CD4-positive, alpha-beta T cell (primary cell): ENCODE measurements around the gene TBL1X. TPM values are rescaled to one million over a fixed set of nuclear protein-coding genes. Genes with fewer than 3 reads are reported as not detected.
A peak's percentile ranks its signal among the peaks of the same experiment; 100 is the strongest.

Source experiments
- ATAC-seq: fragments of 200-7000 bp; cut with Tn5 transposase; one replicate; pipeline ENCODE4 v1.10.0; 2022; ENCODE audit warnings: mild to moderate bottlenecking; ENCODE audit not compliant: poor library complexity
- CTCF ChIA-PET: fragments of 350-600 bp; sonication (Branson Sonifier 250); formaldehyde crosslinking; loops from one replicate; lab custom pipeline; 2021; ENCODE audit warnings: antibody characterized with exemption, inconsistent platforms; lab: Charles Lee
- POLR2A ChIA-PET: fragments of 350-600 bp; sonication (Branson Sonifier 250); formaldehyde crosslinking; loops from one replicate; lab custom pipeline; 2021; ENCODE audit warnings: antibody characterized with exemption, inconsistent platforms; lab: Charles Lee
- DNase-seq, 14 experiments: peaks; one replicate each; pipeline ENCODE4 v3.0.0-alpha.2; 2013 to 2020; ENCODE audit warnings: mixed read lengths in 2 of 14
- H3K27ac ChIP-seq, 2 donors: one replicate each; pipeline versions ENCODE4 v1.5.1 to v1.7.0; 2013; ENCODE audit warnings: low read length in 2 of 2, low read depth in 1 of 2, mild to moderate bottlenecking in 1 of 2
- H3K27me3 ChIP-seq, 2 experiments: 1 replicate in 1 of 2; 2 replicates in 1 of 2; pipeline versions ENCODE4 v1.6.1 to v1.7.0; 2013; ENCODE audit warnings: low read length in 2 of 2, control low read depth in 1 of 2, mild to moderate bottlenecking in 1 of 2, moderate library complexity in 1 of 2; ENCODE audit not compliant: insufficient read depth in 2 of 2, control insufficient read depth in 1 of 2
- H3K36me3 ChIP-seq: one replicate; pipeline ENCODE4 v1.6.1; 2013; ENCODE audit warnings: low read length, control low read depth; ENCODE audit not compliant: insufficient read depth
- H3K4me1 ChIP-seq: one replicate; pipeline ENCODE4 v1.6.1; 2013; ENCODE audit warnings: low read length, control low read depth; ENCODE audit not compliant: insufficient read depth
- H3K4me3 ChIP-seq: one replicate; pipeline ENCODE4 v1.5.1; 2013; ENCODE audit warnings: mild to moderate bottlenecking, low read length, moderate library complexity
- H3K9me3 ChIP-seq, 2 experiments: 1 replicate in 1 of 2; 2 replicates in 1 of 2; pipeline versions ENCODE4 v1.6.1 to v1.7.0; 2013; ENCODE audit warnings: low read length in 2 of 2, mild to moderate bottlenecking in 2 of 2, control low read depth in 1 of 2, moderate library complexity in 1 of 2; ENCODE audit not compliant: control insufficient read depth in 1 of 2, insufficient read depth in 1 of 2
- H3K27ac Mint-ChIP-seq: one replicate; pipeline ENCODE4 v1.8.0; 2020; ENCODE audit warnings: mixed read lengths
- H3K27me3 Mint-ChIP-seq: one replicate; pipeline ENCODE4 v1.8.0; 2021; ENCODE audit warnings: mixed read lengths
- H3K36me3 Mint-ChIP-seq: one replicate; pipeline ENCODE4 v1.8.0; 2021; ENCODE audit warnings: low read depth, mixed read lengths
- H3K4me1 Mint-ChIP-seq: one replicate; pipeline ENCODE4 v1.8.0; 2021; ENCODE audit warnings: low read depth, mixed read lengths
- H3K4me3 Mint-ChIP-seq: one replicate; pipeline ENCODE4 v1.8.0; 2020; ENCODE audit warnings: mild to moderate bottlenecking, mixed read lengths
- H3K9me3 Mint-ChIP-seq: one replicate; pipeline ENCODE4 v1.8.0; 2020; ENCODE audit warnings: mixed read lengths
- intact Hi-C, 2 experiments: fragments of 100-400 bp; cut with DNase I in 1 of 2; cut with micrococcal nuclease in 1 of 2; formaldehyde crosslinking; loops; one replicate each; pipeline versions ENCODE4 v1.15.1 to v1.9.0; 2023 to 2025; cut with DNase I, micrococcal nuclease
- total RNA-seq, 174 experiments: library from RNA in 2 of 174; stranded (reverse) in 2 of 174; gene quantifications; one replicate each; pipeline ENCODE4 v1.2.3 and lab custom pipeline; 2021 to 2026
- TF ChIP-seq, protein P1 (sequence below): fragments of 200-600 bp; IDR thresholded peaks from one replicate; pipeline ENCODE4 v1.8.0; 2022; ENCODE audit warnings: antibody characterized with exemption, mild to moderate bottlenecking

TBL1X gene
- total RNA-seq, 2 experiments from 2014 or later: 17.4 to 19.2 TPM

GRCh38 chrX:9537781-9538180 is 72.9 kb downstream of the TBL1X start:
- H3K4me1 ChIP-seq: peaks cover 13% of the 10 kb centered on the region
- TF ChIP-seq, protein P1, sequence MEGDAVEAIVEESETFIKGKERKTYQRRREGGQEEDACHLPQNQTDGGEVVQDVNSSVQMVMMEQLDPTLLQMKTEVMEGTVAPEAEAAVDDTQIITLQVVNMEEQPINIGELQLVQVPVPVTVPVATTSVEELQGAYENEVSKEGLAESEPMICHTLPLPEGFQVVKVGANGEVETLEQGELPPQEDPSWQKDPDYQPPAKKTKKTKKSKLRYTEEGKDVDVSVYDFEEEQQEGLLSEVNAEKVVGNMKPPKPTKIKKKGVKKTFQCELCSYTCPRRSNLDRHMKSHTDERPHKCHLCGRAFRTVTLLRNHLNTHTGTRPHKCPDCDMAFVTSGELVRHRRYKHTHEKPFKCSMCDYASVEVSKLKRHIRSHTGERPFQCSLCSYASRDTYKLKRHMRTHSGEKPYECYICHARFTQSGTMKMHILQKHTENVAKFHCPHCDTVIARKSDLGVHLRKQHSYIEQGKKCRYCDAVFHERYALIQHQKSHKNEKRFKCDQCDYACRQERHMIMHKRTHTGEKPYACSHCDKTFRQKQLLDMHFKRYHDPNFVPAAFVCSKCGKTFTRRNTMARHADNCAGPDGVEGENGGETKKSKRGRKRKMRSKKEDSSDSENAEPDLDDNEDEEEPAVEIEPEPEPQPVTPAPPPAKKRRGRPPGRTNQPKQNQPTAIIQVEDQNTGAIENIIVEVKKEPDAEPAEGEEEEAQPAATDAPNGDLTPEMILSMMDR: no peak
- intact Hi-C loops: no loop called here
- H3K4me3 ChIP-seq: no peak overlapping the region
- no peak for DNase-seq
- no peak for ATAC-seq
- H3K27ac Mint-ChIP-seq: no peak overlapping the region
- H3K4me3 Mint-ChIP-seq: no peak overlapping the region
- H3K27me3 Mint-ChIP-seq: no peaks in the 10 kb centered on the region
- peaks cover 59% of the 10 kb centered on the region for H3K4me1 Mint-ChIP-seq
- no peaks in the 10 kb centered on the region for H3K9me3 ChIP-seq
- H3K36me3 ChIP-seq: no peaks in the 10 kb centered on the region
- ChIA-PET CTCF (no interaction called here), POLR2A (interaction anchor here (0.6 kb wide), 1 partner anchor 451 kb away, joined by 3 read pairs; no protein-coding TSS in a partner anchor)
- no peaks in the 10 kb centered on the region for H3K9me3 Mint-ChIP-seq
- no peak overlapping the region for H3K27ac ChIP-seq
- no peaks in the 10 kb centered on the region for H3K27me3 ChIP-seq
- H3K36me3 Mint-ChIP-seq: peaks cover 13% of the 10 kb centered on the region

GRCh38 chrX:9538544-9539045 is 73.7 kb downstream of the TBL1X start:
- Mint-ChIP-seq H3K4me1 (peaks cover 52% of the 10 kb centered on the region), H3K4me3 (no peak overlapping the region), H3K36me3 (peaks cover 13% of the 10 kb centered on the region), H3K9me3 (no peaks in the 10 kb centered on the region), H3K27me3 (no peaks in the 10 kb centered on the region), H3K27ac (peak overlapping the region; percentile 42)
- ChIA-PET CTCF (no interaction called here), POLR2A (no interaction called here)
- no peak for ATAC-seq
- no peak for DNase-seq
- Histone ChIP-seq H3K9me3 (no peaks in the 10 kb centered on the region), H3K27ac (no peak overlapping the region), H3K36me3 (no peaks in the 10 kb centered on the region), H3K4me3 (no peak overlapping the region), H3K4me1 (peaks cover 13% of the 10 kb centered on the region), H3K27me3 (no peaks in the 10 kb centered on the region)
- intact Hi-C loops: no loop called here
- TF ChIP-seq, protein P1: no peak

DNA sequence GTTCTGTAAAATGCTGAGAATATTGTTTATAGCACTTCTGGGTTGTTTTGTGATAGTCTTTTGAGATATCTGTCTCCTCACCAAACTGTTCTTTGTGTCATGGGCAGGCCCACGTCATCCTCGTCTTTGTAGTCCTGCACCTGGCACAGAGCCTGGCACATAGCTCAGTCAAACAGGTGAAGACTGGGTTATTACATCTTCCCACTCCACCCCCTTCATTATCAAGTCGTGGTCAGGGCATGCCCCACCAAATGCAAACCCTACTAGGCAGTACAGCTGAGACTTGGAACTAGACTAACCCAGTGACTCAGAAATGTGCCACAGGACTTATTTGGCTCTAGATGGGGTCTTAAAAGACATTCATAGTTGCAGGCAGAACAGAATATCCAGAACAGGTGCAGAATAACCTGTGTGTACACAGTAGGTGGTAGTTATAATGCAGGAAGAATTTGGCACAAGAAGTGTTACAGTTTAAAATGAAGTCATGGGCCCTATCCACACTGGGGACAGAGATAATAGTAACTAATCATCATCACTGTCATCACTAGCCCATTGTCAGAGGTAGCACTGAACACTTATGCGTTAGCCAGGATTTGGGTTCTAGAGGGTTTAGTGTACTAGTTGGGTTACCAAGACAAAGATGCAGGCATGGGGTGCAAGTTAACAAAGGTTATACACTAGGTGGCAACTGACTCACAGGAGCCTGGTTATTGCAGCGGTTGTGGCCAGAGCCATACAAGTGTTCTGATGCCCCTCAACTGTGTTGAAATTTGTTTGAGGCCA is 74.9 kb downstream of the TBL1X start:
- Histone ChIP-seq H3K9me3 (no peaks in the 10 kb centered on the region), H3K27me3 (no peaks in the 10 kb centered on the region), H3K4me3 (no peak overlapping the region), H3K27ac (no peak overlapping the region), H3K36me3 (no peaks in the 10 kb centered on the region), H3K4me1 (peaks cover 5% of the 10 kb centered on the region)
- CTCF ChIA-PET: interaction anchor here (0.7 kb wide), 1 partner anchor 227 kb away, joined by 3 read pairs; no protein-coding TSS in a partner anchor
- peak; percentile 24 for ATAC-seq
- Mint-ChIP-seq H3K36me3 (peaks cover 13% of the 10 kb centered on the region), H3K27ac (no peak overlapping the region), H3K4me1 (peaks cover 40% of the 10 kb centered on the region), H3K9me3 (no peaks in the 10 kb centered on the region), H3K27me3 (no peaks in the 10 kb centered on the region), H3K4me3 (no peak overlapping the region)
- DNase-seq: peak in 1 of 14 experiments; percentile 4
- POLR2A ChIA-PET: no interaction called here
- intact Hi-C loops: no loop called here
- TF ChIP-seq, protein P1: no peak
